ENCODE measurements around the gene ART1. TPM values are rescaled to one million over a fixed set of nuclear protein-coding genes. Genes with fewer than 3 reads are reported as not detected.

ART1 gene
- total RNA-seq, 1 experiment from 2014 or later = not detected

GRCh38 chr11:3642071-3642951 lies 2.6 kb upstream of the ART1 start:
- Mint-ChIP-seq H3K4me3 (peak overlapping the region; percentile 84), H3K36me3 (peaks cover 11% of the 10 kb centered on the region), H3K27ac (peak overlapping the region; percentile 97), H3K9me3 (peaks cover 15% of the 10 kb centered on the region), H3K27me3 (ENCODE audit: low read depth) (peaks cover 28% of the 10 kb centered on the region), H3K4me1 (peaks cover 10% of the 10 kb centered on the region)
- CTCF ChIA-PET = interaction anchor here (0.6 to 1.1 kb wide), 6 partner anchors 15 to 234 kb away, joined by 3 to 4 read pairs (median 3); partner anchors contain the start of genes CHRNA10 and PGAP2
- POLR2A ChIA-PET = no interaction called here
- ATAC-seq = peak; percentile 93
- peak; percentile 96 for DNase-seq (ENCODE audit: low spot score)
- no peak for TF ChIP-seq PRRX2 (CRISPR knock-in tag; IDR thresholded peaks at IDR 0.05)
- no peak for TF ChIP-seq NFE2L1 (CRISPR knock-in tag; IDR thresholded peaks at IDR 0.05)
- 0 out of 2 replicates have a peak, but pooled peaks have one; percentile 31 for TF ChIP-seq ZBTB21 (CRISPR knock-in tag; IDR thresholded peaks at IDR 0.05; ENCODE audit: borderline replicate concordance)
- TF ChIP-seq MAX (CRISPR knock-in tag; IDR thresholded peaks at IDR 0.05) = peak; percentile 87
- TF ChIP-seq USF1 (CRISPR knock-in tag; IDR thresholded peaks at IDR 0.05) = peak; percentile 85
- TF ChIP-seq ZBTB43 (CRISPR knock-in tag; IDR thresholded peaks at IDR 0.05) = 0 out of 2 replicates have a peak, but pooled peaks have one; percentile 27
- TF ChIP-seq ZNF232 (CRISPR knock-in tag; IDR thresholded peaks at IDR 0.05) = no peak
- no peak for TF ChIP-seq MXD4 (CRISPR knock-in tag; IDR thresholded peaks at IDR 0.05; ENCODE audit: borderline replicate concordance)
- no peak for TF ChIP-seq ZNF512 (CRISPR knock-in tag; IDR thresholded peaks at IDR 0.05; ENCODE audit: borderline replicate concordance)
- peak; percentile 84 for TF ChIP-seq USF2 (CRISPR knock-in tag; IDR thresholded peaks at IDR 0.05)
- TF ChIP-seq MYBL2 (CRISPR knock-in tag; IDR thresholded peaks at IDR 0.05) = no peak
- peak; percentile 96 for TF ChIP-seq FOXK1 (CRISPR knock-in tag; IDR thresholded peaks at IDR 0.05)
- TF ChIP-seq SOX15 (CRISPR knock-in tag; IDR thresholded peaks at IDR 0.05) = no peak
- no peak for TF ChIP-seq CREB1 (CRISPR knock-in tag; IDR thresholded peaks at IDR 0.05)
- no peak for TF ChIP-seq ESRRA (CRISPR knock-in tag; IDR thresholded peaks at IDR 0.05; ENCODE audit: borderline replicate concordance)
- TF ChIP-seq TP53 (CRISPR knock-in tag; IDR thresholded peaks at IDR 0.05) = peak; percentile 38; the same call in 1 of the 2 replicates
- TF ChIP-seq ATF6 (CRISPR knock-in tag; IDR thresholded peaks at IDR 0.05) = no peak
- TF ChIP-seq E2F1 (CRISPR knock-in tag; IDR thresholded peaks at IDR 0.05) = no peak
- peak; percentile 93 for TF ChIP-seq ZNF423 (CRISPR knock-in tag; IDR thresholded peaks at IDR 0.05)
- 0 out of 2 replicates have a peak, but pooled peaks have one; percentile 50 for TF ChIP-seq AFF4 (CRISPR knock-in tag; IDR thresholded peaks at IDR 0.05; ENCODE audit: borderline replicate concordance)
- TF ChIP-seq SP1 (CRISPR knock-in tag; conservative IDR thresholded peaks at IDR 0.05) = peak; percentile 50; the same call in 1 of the 2 replicates
- no peak for TF ChIP-seq PREB (CRISPR knock-in tag; IDR thresholded peaks at IDR 0.05; ENCODE audit: borderline replicate concordance)
